ENCODE data around the gene ZBTB20.

Gene ZBTB20

GRCh38 chr3:115019900-115020299, 127.2 kb downstream of the ZBTB20 start:
- no peak for DNase-seq (ENCODE audit: low read depth)

GRCh38 chr3:115018694-115019093, 128.4 kb downstream of the ZBTB20 start:
- DNase-seq (ENCODE audit: low read depth), result no peak

- DNase-seq (ENCODE audit: low read depth), result no peak
These were observed 139.1 kb downstream of the ZBTB20 start for GRCh38 chr3:115007966-115008365.

- DNase-seq (ENCODE audit: low read depth), result no peak
These were observed 142.6 kb downstream of the ZBTB20 start for GRCh38 chr3:115004201-115005140.

DNA sequence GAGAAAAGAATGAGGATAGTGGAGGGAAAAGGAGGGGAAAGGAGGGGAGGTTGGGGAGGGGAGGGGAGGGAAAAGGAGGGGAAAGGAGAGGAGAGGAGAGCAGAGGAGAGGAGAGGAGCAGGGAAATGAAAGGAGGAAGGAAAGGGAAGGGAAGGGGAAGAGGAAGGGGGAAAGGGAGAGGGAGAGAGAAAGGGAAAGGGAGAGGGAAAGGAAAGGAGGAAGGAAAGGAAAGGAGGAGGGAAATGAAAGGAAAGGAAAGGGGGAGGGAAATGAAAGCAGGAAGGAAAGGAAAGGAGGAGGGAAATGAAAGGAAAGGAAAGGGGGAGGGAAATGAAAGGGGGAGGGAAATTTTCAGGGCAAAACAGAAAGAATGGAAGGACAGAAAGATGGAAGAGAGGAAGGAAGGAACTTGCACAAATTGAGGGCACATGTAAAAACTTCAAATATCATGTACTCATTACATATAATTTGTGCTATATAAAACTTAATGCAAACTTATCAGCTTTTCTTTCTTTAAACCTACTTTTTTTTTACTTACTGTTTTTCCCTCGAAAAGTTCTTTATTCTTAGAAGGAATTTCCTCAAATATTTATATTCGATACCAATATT, 148.0 kb downstream of the ZBTB20 start:
- DNase-seq (ENCODE audit: low read depth), result no peak

DNA sequence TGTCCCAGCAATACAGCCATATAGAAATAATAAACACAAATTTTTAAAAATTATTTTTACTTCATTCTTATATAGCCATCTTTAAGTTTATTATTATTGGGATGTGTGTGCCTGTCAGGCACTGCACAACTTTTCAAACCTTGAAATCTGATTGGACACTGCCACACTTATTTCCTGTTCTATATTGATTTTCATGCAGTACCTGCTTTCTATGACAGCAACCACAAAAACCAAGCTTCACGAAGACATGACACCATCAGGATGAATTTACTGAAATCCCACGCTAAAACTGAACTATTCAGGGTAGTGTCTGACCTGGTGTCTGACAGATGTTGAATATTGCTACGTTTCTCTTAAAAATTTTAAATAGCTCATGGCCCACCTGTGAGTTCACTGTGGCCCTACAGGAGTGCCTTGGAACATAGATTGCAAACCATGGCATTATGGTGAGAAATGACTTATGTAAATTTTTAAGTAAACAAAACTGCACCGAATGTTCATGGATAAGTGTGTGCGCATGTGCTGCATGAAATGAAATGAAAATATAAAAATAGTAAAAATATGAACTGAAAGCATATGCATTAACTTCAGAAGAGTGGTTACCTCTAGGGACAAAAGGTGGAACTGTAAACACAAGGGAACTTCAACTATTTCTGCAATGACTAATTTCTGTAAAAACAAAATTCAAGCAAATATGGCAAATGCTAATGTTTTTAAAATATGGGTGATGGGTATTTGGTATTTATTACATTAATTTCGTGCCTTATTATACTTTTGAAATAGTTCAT, 152.3 kb downstream of the ZBTB20 start:
- DNase-seq (ENCODE audit: low read depth), result no peak

DNA sequence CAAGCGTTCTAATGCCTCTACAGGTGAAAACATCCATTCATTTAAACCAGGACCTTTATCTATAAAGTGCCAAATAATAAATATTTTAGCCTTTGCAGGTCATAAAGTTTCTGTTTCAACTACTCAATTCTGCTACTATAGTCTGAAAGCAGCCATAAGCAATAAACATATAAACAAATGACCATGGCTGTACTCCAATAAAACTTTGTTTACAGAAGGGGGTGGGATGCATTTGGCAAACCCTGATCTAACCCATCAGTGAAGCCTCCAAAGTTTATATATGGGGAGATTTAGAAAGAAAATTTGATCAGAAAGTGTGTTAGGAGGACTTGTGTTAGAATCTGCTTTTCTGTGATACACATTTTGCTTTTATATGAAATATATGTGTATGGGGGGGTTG, 161.3 kb downstream of the ZBTB20 start:
- DNase-seq (ENCODE audit: low read depth), result no peak

DNA sequence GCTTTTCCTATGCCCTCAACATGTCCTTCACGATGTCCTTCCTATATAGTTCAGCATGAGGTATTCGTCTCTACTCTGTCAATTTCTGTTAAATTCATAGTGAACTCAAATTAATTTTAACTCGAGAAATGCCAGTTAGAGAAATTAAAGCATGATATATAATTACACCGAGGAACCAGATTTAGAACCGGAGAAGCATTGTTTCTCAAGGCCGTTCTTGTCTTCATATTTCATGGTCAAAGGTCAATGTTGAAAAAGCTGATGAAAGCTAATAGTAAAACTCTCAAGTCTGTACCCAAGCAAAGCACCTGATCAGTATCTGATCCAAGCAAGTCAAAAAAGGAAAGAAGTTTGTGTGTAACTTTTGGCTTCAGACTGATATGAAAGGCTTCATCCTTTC, 163.8 kb downstream of the ZBTB20 start:
- no peak for DNase-seq (ENCODE audit: low read depth)

GRCh38 chr3:114974387-114974786, 172.7 kb downstream of the ZBTB20 start:
- DNase-seq (ENCODE audit: low read depth), result no peak

- DNase-seq (ENCODE audit: low read depth), result no peak
These were observed 173.6 kb downstream of the ZBTB20 start for GRCh38 chr3:114973536-114973935.

- no peak for DNase-seq (ENCODE audit: low read depth)
These were observed 179.9 kb downstream of the ZBTB20 start for GRCh38 chr3:114967168-114967567.

GRCh38 chr3:114962189-114962588, 184.9 kb downstream of the ZBTB20 start:
- DNase-seq (ENCODE audit: low read depth), result no peak

GRCh38 chr3:114958930-114959329, 188.2 kb downstream of the ZBTB20 start:
- DNase-seq (ENCODE audit: low read depth), result no peak

DNA sequence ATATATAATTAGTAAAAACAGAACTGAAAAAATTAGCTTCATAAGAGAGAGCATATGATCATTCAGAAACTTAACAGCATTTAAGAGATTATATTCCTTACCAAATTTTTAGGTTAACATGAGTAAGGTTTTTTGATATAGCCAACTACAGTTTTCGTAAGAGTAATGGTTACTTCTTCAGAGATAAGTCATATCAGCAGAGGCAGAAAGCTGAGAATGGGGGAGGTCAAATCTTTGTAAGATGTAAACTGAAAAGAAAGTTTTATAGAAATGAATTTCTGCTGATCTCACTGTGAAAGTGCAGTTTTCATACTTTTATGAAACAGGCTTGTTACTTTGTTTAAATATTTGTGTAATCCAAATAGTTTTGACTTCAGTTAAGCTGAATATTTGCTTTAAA, 193.3 kb downstream of the ZBTB20 start:
- DNase-seq (ENCODE audit: low read depth), result no peak

- no peak for DNase-seq (ENCODE audit: low read depth)
These were observed 193.8 kb downstream of the ZBTB20 start for GRCh38 chr3:114953215-114953799.

- no peak for DNase-seq (ENCODE audit: low read depth)
These were observed 204.3 kb downstream of the ZBTB20 start for GRCh38 chr3:114942773-114943172.

DNA sequence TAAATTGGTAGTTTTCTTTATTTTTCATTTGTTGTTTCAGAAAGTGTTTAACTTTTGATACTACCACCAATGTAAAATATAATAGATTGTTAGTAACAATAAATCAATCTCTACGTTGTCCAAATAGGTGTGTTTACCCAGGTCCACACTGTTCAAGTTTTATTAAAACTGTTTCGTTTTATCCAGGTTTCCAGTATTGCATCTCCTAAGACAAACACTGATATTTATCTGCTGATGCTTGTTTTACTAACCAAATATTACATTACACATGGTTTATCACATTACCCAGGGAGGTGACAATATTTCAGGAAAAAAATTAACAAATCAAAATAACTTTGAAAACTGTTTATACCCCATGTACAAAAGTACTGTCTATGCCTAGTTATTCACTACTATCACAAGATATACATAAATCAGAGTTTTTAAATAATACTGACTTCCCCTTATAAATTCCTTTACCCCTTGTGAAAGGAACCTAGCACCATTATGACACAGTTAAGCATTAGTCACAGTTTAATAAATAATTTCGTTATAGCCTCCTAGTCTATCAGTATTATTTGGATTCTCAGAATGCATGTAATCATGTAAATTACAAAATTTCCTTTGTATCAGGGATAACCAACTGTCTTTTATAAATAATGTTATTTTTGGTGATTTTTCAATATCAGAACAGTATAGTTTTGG, 205.3 kb downstream of the ZBTB20 start:
- no peak for DNase-seq (ENCODE audit: low read depth)

DNA sequence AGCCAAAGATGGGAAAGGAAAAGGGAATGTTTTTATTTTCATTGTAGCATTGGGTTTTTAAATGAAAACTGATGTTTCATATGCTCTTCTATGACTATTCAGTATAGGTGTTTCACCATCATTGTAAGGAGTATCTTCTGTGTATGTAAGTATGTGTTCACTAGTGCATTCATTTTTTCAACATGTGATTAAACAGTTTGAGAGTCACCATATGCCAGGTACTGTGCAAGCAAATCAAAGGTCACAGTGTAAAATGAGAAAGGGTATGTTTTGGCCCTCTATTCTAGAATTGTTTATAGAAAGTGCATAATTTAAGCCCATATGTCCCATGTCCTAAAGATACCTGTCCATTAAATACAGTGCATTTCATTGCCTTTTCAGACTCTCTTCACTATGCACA, 207.2 kb downstream of the ZBTB20 start:
- DNase-seq (ENCODE audit: low read depth), result no peak

GRCh38 chr3:114933407-114933806, 213.7 kb downstream of the ZBTB20 start:
- no peak for DNase-seq (ENCODE audit: low read depth)

- DNase-seq (ENCODE audit: low read depth), result no peak
These were observed 216.9 kb downstream of the ZBTB20 start for GRCh38 chr3:114929971-114930732.
